ENCODE results near the gene CRTC3.

Gene CRTC3

GRCh38 chr15:90597577-90597976 lies 67.9 kb downstream of the CRTC3 start:
- DNase-seq, result no peak

DNA sequence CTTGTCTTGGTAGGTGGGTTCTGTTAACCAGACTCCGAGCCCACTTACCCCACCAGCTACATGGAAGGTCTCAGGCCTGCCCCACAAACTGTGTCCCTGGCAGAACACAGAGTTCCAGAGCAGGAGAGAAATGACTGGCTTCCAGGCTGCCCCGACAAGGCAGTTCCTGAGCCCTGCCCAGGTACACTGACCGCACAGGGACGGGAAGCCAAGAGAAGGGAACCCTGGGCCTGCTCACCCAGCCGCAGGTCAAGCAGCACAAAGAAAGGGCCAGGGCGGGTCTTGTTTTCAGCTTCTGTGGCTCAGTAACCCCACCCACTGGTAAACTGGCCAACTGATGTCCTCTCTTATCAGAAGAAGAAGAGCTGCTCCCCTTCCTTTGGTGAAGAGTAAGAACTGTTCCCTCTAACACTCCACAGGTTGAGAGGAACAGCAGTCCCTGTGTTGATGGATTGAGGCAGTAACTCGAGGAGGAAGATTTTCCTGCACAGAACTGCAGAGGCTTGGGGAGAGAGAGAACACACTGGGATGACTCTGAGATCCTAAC lies 68.4 kb downstream of the CRTC3 start:
- no peak for DNase-seq

GRCh38 chr15:90598679-90599078 lies 69.0 kb downstream of the CRTC3 start:
- no peak for DNase-seq

DNA sequence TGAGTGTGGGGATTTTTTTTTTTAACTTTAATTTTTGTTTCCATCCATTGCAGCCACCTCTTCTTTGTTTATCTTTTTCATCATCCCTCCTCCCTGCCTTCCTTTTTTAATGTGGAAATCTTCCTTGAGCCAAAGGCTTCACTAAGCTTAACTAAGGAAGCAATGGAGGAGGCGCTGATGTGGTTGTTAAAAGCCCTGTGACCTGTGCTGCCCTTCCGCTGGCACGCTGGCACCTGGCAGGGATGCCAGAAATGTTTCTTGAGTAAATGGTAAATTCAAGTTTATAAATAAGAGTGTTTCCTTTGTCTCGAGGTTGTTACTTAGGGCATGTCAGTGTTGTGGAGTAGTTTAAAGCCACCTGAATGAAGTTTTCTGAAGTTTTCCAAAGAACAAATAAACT lies 69.4 kb downstream of the CRTC3 start:
- DNase-seq, result no peak

GRCh38 chr15:90599644-90600043 lies 69.9 kb downstream of the CRTC3 start:
- no peak for DNase-seq

- no peak for DNase-seq
Measured at GRCh38 chr15:90600954-90601353, 71.2 kb downstream of the CRTC3 start.

GRCh38 chr15:90603893-90604292 lies 74.2 kb downstream of the CRTC3 start:
- DNase-seq, result no peak

- DNase-seq, result no peak
Measured at GRCh38 chr15:90606641-90607040, 76.9 kb downstream of the CRTC3 start.

DNA sequence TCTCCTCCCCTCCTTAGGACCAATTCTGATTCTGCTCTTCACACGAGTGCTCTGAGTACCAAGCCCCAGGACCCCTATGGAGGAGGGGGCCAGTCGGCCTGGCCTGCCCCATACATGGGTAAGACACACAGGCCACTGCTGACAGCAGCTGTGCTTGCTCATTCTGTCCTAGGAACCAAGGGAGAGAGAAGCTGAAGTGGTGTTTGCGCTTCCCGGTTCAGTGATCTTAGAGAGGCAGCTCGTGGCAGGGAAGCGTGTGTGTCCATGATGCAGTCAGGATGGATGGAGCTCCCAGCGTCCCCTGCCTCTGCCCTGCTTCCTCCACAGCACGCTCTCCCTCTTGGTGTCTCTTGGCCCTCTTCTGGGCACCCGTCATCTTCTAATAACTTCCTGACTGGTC lies 77.6 kb downstream of the CRTC3 start:
- DNase-seq, result peak; percentile 86

- DNase-seq, result no peak
Measured at GRCh38 chr15:90609242-90610180, 79.8 kb downstream of the CRTC3 start.

DNA sequence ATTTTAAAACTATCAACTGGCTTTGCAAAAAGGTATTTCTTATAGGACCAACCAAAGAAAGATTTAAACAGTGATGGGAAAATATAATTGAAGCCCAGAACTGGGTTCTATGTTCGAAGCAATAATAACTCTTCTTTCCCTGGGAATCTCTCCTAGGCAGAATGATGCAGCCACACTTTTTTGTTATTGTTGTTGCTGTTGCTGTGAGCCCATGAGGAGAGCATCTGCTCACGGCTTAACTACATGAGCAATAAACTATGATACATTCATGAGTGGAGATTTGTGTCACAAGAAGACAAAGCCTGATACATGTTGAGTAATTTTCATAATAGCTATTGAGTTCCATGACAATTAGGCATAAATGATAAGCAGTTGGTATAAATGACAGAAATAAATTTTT lies 80.5 kb downstream of the CRTC3 start:
- DNase-seq, result no peak

DNA sequence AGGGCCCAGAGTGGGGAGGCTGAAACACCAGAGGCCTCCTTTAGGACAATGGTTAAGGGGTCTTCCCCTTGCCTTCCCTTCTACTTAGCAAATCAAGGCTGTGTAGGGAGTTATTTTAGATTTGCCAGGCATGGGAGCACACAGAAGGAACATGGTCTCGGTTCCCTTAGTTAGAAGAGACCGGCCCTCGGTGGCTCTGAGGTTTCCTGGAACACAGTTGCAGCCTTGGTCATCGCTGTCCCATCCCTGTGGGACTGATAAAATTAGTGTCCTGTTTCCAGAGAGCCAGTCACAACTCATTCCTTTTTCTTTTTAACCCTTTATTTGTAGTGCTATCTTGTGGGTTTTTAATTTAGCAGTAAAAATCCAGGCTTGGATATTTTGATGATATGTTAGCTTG lies 81.4 kb downstream of the CRTC3 start:
- no peak for DNase-seq

GRCh38 chr15:90617171-90617570 lies 87.4 kb downstream of the CRTC3 start:
- DNase-seq, result no peak

DNA sequence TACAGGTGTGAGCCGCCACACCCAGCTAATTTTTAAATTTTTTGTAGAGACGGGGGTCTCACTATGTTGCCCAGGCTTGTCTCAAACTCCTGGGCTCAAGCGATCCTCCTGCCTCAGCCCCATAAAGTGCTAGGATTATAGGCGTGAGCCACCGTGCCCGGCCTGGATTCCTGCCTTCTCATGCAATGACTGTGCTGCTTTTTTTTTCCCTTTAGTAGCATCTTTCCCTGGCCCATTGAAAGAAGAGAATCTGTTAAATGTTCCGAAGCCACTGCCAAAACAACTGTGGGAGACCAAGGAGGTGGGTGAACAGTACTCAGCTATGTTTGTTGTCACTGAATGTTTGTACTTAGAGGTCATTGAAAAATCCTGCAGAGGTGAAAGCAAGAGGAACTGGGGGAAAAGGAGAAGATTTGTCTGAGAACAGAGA lies 88.0 kb downstream of the CRTC3 start:
- DNase-seq, result no peak

GRCh38 chr15:90618330-90619125 lies 88.8 kb downstream of the CRTC3 start:
- DNase-seq, result no peak

DNA sequence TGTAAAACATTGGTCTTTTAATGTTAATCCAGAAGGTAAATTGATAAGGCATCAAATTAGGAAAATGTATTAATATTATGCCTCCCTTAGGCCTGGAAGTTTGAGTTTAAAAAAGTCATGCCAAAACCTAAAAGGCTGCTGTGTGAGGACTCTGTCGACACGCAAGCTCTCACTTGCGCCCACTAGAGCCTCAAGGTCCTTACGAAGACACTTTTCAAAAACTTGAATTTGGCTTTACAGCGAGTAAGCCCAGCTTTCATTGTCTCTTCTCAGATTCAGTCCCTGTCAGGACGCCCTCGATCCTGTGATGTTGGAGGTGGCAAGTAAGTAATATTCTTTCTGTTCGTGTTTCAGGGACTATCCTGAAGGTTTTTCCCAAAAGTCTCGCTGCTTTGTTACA lies 89.7 kb downstream of the CRTC3 start:
- DNase-seq, result no peak

DNA sequence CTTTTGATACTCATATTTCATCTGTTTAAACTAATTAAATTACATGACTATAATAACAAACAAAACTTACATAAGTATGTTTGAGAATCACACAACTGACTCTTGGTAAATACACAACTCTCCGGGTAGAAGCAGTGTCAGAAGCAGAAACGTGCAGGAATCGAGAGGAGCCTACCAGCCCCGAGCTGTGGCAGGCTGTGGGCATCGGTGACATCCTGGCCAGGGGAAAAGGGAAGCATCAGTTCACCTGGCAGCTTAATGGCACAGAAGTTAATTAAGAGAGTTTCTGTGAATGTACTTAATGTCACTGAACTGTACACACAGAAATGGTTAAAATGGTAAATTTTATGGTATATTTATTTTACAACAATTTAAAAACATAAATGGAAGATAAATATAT lies 90.2 kb downstream of the CRTC3 start:
- DNase-seq, result no peak

DNA sequence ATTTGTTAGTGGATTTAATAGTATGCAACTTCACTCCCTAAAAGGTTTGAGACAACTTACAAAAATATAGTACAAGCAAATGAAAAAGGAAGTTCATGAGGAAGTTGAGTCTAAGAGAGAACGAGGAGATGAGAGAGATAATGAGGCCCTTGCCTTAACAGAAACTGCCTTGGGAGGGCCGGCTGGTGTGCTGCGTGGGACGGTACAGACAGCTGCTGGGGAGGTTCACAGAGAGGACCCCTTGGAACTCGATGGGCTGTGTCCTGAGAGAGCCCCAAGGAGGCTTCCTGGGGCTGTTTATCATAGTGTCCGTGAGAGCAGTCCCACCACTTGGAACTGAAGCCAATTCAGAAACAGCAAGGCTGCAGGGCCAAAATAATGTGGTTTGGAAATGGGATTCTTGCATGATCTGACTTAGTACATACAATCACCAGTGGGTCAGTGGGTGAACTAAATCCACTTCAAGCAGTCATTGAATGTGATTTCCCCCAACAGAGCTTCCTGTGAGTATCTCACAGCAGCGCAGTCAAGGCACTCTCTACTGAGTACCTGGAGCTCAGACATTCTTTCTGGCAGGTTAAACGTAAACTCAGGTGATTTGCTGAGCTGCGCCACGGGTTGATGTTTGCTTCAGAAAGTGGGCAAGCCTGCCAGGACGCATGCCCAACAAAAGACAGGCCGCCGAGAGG lies 90.8 kb downstream of the CRTC3 start:
- DNase-seq, result no peak

- DNase-seq, result no peak
Measured at GRCh38 chr15:90623854-90624253, 94.1 kb downstream of the CRTC3 start.

GRCh38 chr15:90624278-90624981 lies 94.7 kb downstream of the CRTC3 start:
- DNase-seq, result no peak

GRCh38 chr15:90625037-90625436 lies 95.3 kb downstream of the CRTC3 start:
- no peak for DNase-seq

DNA sequence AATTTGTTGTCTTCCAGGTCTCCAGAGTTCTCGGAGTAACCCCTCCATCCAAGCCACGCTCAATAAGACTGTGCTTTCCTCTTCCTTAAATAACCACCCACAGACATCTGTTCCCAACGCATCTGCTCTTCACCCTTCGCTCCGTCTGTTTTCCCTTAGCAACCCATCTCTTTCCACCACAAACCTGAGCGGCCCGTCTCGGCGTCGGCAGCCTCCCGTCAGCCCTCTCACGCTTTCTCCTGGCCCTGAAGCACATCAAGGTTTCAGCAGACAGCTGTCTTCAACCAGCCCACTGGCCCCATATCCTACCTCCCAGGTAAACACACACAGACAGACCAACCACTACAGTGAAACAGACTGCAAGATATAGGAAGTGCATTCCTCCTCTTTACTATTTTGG lies 99.5 kb downstream of the CRTC3 start:
- DNase-seq, result no peak

DNA sequence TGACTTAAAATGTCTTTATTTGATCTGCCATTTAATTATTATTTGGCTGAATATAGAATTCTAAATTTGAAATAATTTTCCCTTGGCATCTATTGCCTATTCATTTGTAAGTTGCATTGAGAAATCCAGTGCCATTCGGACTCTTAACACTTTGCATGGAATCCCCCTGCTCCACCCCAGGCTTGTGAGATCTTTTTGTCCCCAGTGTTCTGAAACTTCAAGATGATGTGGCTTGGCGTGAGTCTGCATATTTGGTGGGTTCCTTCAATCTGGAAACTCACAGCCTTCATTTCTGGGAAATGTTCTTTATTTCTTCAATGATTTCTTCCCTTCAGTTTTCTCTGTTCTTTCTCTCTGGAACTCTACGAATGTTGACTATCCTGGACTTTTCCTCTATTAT lies 103.6 kb downstream of the CRTC3 start:
- no peak for DNase-seq

Data from NCI-H510A (cell line).